D341Med (cell line): ENCODE measurements around the gene CSNK1D.

Experiments used
- DNase-seq: peaks from one replicate; pipeline ENCODE4 v3.0.0; 2012; ENCODE audit warnings: low spot score

CSNK1D gene

GRCh38 chr17:82273327-82274133 is at the start of gene CSNK1D:
CSNK1D (minus strand) TSS chr17:82273700; CDS start chr17:82273381, 319 bp downstream.
- peak; percentile 100 for DNase-seq

- DNase-seq, result no peak
Measured at GRCh38 chr17:82322526-82323453, 49.3 kb upstream of the CSNK1D start.

- no peak for DNase-seq
Measured at GRCh38 chr17:82321947-82322466, 48.5 kb upstream of the CSNK1D start.

GRCh38 chr17:82320956-82321927 is 47.7 kb upstream of the CSNK1D start:
- DNase-seq, result peak; percentile 93

- DNase-seq, result no peak
Measured at GRCh38 chr17:82320140-82320840, 46.8 kb upstream of the CSNK1D start.

GRCh38 chr17:82319619-82320062 is 46.1 kb upstream of the CSNK1D start:
- DNase-seq, result no peak

GRCh38 chr17:82318772-82319606 is 45.5 kb upstream of the CSNK1D start:
- DNase-seq, result no peak

GRCh38 chr17:82318169-82318498 is 44.6 kb upstream of the CSNK1D start:
- DNase-seq, result no peak

- DNase-seq, result no peak
Measured at GRCh38 chr17:82317394-82318168, 44.1 kb upstream of the CSNK1D start, which contains the start of gene CD7. CD7 (minus strand) TSS chr17:82317608; CDS start chr17:82317495, 113 bp downstream.

GRCh38 chr17:82316651-82317393 is 43.3 kb upstream of the CSNK1D start:
- DNase-seq, result no peak

- DNase-seq, result no peak
Measured at GRCh38 chr17:82315703-82316358, 42.3 kb upstream of the CSNK1D start.

GRCh38 chr17:82314727-82315605 is 41.5 kb upstream of the CSNK1D start:
- DNase-seq, result no peak

- no peak for DNase-seq
Measured at GRCh38 chr17:82314012-82314726, 40.7 kb upstream of the CSNK1D start.

- DNase-seq, result no peak
Measured at GRCh38 chr17:82313195-82314011, 39.9 kb upstream of the CSNK1D start.

- DNase-seq, result no peak
Measured at GRCh38 chr17:82311971-82312370, 38.5 kb upstream of the CSNK1D start.
